SK-N-SH (cell line): ENCODE measurements around the gene SLC5A4. TPM values are rescaled to one million over a fixed set of nuclear protein-coding genes. Genes with fewer than 3 reads are reported as not detected.

ENCODE experiments used
- CTCF ChIA-PET: fragments of 300-600, 350-600 bp; formaldehyde crosslinking; extraction: SDS; loops from one replicate; lab custom pipeline; 2021; lab: Yijun Ruan, JAX
- POLR2A ChIA-PET: fragments of 350-600 bp; sonication (Branson Sonifier 250); formaldehyde crosslinking; extraction: SDS; loops from one replicate; lab custom pipeline; 2020; ENCODE audit warnings: antibody characterized with exemption, inconsistent platforms; lab: Yijun Ruan, JAX
- DNase-seq: peaks from one replicate; pipeline ENCODE4 v3.0.0; 2012
- H2AFZ ChIP-seq: fragments of 200-600 bp; sonication (generic); 2 replicates; pipeline ENCODE4 v1.8.1; 2016; ENCODE audit warnings: antibody characterized with exemption, mild to moderate bottlenecking, low read depth
- H3F3A ChIP-seq: fragments of 200-600 bp; sonication (generic); replicated peaks from 2 replicates; pipeline ENCODE3; 2016; ENCODE audit warnings: antibody characterized with exemption, mild to moderate bottlenecking; ENCODE audit not compliant: insufficient read depth
- H3K27ac ChIP-seq, 2 experiments: fragments of 200-500 bp in 1 of 2; fragments of 200-600 bp in 1 of 2; sonication (Bioruptor generic) in 1 of 2; sonication (generic), shearing (Covaris generic) in 1 of 2; 2 replicates each; pipeline versions ENCODE4 v1.5.1 to v1.6.1; 2014 to 2016; ENCODE audit warnings: low read depth in 2 of 2, inconsistent platforms in 1 of 2, low read length in 1 of 2, mild to moderate bottlenecking in 1 of 2, mixed read lengths in 1 of 2
- H3K27me3 ChIP-seq: fragments of 200-600 bp; sonication (generic), shearing (Covaris generic); 2 replicates; pipeline ENCODE4 v1.6.1; 2016; ENCODE audit warnings: mixed run types; ENCODE audit not compliant: insufficient read depth
- H3K36me3 ChIP-seq, 2 experiments: fragments of 200-500 bp in 1 of 2; fragments of 200-600 bp in 1 of 2; sonication (Bioruptor generic) in 1 of 2; sonication (generic) in 1 of 2; replicated peaks in 1 of 2; 2 replicates each; pipeline versions ENCODE3 to v1.5.1; 2014 to 2016; ENCODE audit warnings: low read length in 1 of 2, mild to moderate bottlenecking in 1 of 2; ENCODE audit not compliant: insufficient read depth in 2 of 2, control insufficient read depth in 1 of 2
- H3K4me1 ChIP-seq, 2 experiments: fragments of 200-500 bp in 1 of 2; fragments of 200-600 bp in 1 of 2; sonication (Bioruptor generic) in 1 of 2; sonication (generic), shearing (Covaris generic) in 1 of 2; 2 replicates each; pipeline versions ENCODE4 v1.5.1 to v1.6.1; 2014 to 2016; ENCODE audit warnings: low read depth in 1 of 2, low read length in 1 of 2, mixed run types in 1 of 2; ENCODE audit not compliant: insufficient read depth in 2 of 2, control insufficient read depth in 1 of 2
- H3K4me2 ChIP-seq: fragments of 200-600 bp; sonication (generic), shearing (Covaris generic); 2 replicates; pipeline ENCODE4 v1.6.1; 2017; ENCODE audit warnings: mixed run types
- H3K4me3 ChIP-seq, 2 experiments: fragments of 200-500 bp in 1 of 2; fragments of 200-600 bp in 1 of 2; sonication (Bioruptor generic) in 1 of 2; sonication (generic), shearing (Covaris generic) in 1 of 2; 2 replicates each; pipeline versions ENCODE4 v1.5.1 to v1.8.1; 2014 to 2016; ENCODE audit warnings: low read depth in 2 of 2, inconsistent platforms in 1 of 2, low read length in 1 of 2, mild to moderate bottlenecking in 1 of 2, mixed read lengths in 1 of 2, moderate library complexity in 1 of 2
- H3K79me2 ChIP-seq: fragments of 200-600 bp; sonication (generic); 2 replicates; pipeline ENCODE4 v1.8.1; 2017; ENCODE audit warnings: mild to moderate bottlenecking; ENCODE audit not compliant: insufficient read depth
- H3K9ac ChIP-seq: fragments of 200-600 bp; sonication (generic); 2 replicates; pipeline ENCODE4 v1.6.1; 2017; ENCODE audit warnings: mixed run types
- H3K9me2 ChIP-seq: fragments of 200-600 bp; sonication (generic); 2 replicates; pipeline ENCODE4 v1.6.1; 2017; ENCODE audit warnings: mixed run types
- H3K9me3 ChIP-seq: fragments of 200-600 bp; sonication (generic); 2 replicates; pipeline ENCODE4 v1.6.1; 2017; ENCODE audit warnings: mixed run types, mild to moderate bottlenecking, moderate library complexity
- H4K20me1 ChIP-seq: fragments of 200-600 bp; sonication (generic); 2 replicates; pipeline ENCODE4 v1.6.1; 2017; ENCODE audit warnings: mild to moderate bottlenecking, mixed run types; ENCODE audit not compliant: insufficient read depth
- CHD2 ChIP-seq: fragments of 150-350 bp; IDR thresholded peaks from 2 replicates; pipeline ENCODE4 v1.6.1; 2018; ENCODE audit warnings: low read length; ENCODE audit not compliant: partially characterized antibody
- EP300 ChIP-seq, 2 experiments: IDR thresholded peaks; 2 replicates each; pipeline versions ENCODE4 v1.4.0 to v1.6.1; 2012; ENCODE audit warnings: borderline replicate concordance in 1 of 2, low read depth in 1 of 2, low read length in 1 of 2
- FOSL2 ChIP-seq: IDR thresholded peaks from 2 replicates; pipeline ENCODE4 v1.4.0; 2012; ENCODE audit warnings: low read depth, mild to moderate bottlenecking, moderate library complexity, borderline replicate concordance
- JUND ChIP-seq: IDR thresholded peaks from 2 replicates; pipeline ENCODE4 v1.4.0; 2012
- MXI1 ChIP-seq: IDR thresholded peaks from 2 replicates; pipeline ENCODE4 v1.6.1; 2012; ENCODE audit warnings: mild to moderate bottlenecking, low read depth, low read length, improper control_type of control experiment
- NFIC ChIP-seq: IDR thresholded peaks from 2 replicates; pipeline ENCODE4 v1.4.0; 2012; ENCODE audit warnings: borderline replicate concordance
- NRF1 ChIP-seq: IDR thresholded peaks from 2 replicates; pipeline ENCODE4 v1.6.1; 2012; ENCODE audit warnings: low read depth, mild to moderate bottlenecking, low read length
- SIN3A ChIP-seq: IDR thresholded peaks from 2 replicates; pipeline ENCODE4 v1.6.1; 2012; ENCODE audit warnings: low read depth, mild to moderate bottlenecking, low read length, moderate library complexity, borderline replicate concordance
- TAF1 ChIP-seq: IDR thresholded peaks from 2 replicates; pipeline ENCODE4 v1.6.1; 2012; ENCODE audit warnings: low read depth, mild to moderate bottlenecking, low read length, moderate library complexity, borderline replicate concordance
- TCF12 ChIP-seq: IDR thresholded peaks from 2 replicates; pipeline ENCODE4 v1.4.0; 2012
- USF1 ChIP-seq: IDR thresholded peaks from 2 replicates; pipeline ENCODE4 v1.4.0; 2012; ENCODE audit warnings: low read depth, borderline replicate concordance
- YY1 ChIP-seq: IDR thresholded peaks from 2 replicates; pipeline ENCODE4 v1.4.0; 2012; ENCODE audit warnings: low read depth, mild to moderate bottlenecking
- WGBS: methylation state at CpG from one replicate; pipeline ENCODE4 v1.1.6; 2017; ENCODE audit warnings: low lambda C conversion rate; 5-methylcytosine and 5-hydroxymethylcytosine counted together
- polyA plus RNA-seq, 3 experiments: library from polyadenylated mRNA; depleted of rRNA; stranded (reverse); fragments of >200 nt; gene quantifications; 2 replicates each; pipeline ENCODE4 v1.2.3, GENCODE V29; 2012
- TF ChIP-seq, protein P1 (sequence below): fragments of 150-350 bp; IDR thresholded peaks from 2 replicates; pipeline ENCODE4 v1.6.1; 2017; ENCODE audit warnings: antibody characterized with exemption, low read length, low read depth, borderline replicate concordance

Gene SLC5A4
- polyA plus RNA-seq, 1 of the 3 experiments (the other 2 are of a cell fraction): 0.15 TPM

DNA sequence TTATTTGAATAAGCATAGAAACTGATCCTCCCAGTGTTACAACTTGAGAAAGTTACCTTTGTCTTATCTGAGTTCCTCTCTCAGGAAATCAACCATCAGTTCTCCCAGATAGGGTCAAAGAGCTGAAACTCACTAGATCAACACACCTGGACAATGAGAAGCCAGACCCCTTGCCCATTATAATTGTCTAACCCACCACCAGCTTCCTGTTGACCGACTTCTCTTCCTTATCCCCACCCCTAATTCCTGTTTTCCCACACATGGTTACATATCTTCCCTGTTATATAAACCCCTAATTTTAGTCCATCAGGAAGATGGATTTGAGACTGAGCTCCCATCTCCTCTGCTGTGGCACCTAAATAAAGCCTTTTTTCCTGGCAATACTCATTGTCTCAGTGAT, 6.9 kb downstream of the SLC5A4 start:
- H3K9ac ChIP-seq: no peak overlapping the region
- no peaks in the 10 kb centered on the region for H3K9me3 ChIP-seq
- H3K4me2 ChIP-seq: no peak overlapping the region
- H3K27me3 ChIP-seq: no peaks in the 10 kb centered on the region
- no peaks in the 10 kb centered on the region for H3K4me1 ChIP-seq
- H3K27ac ChIP-seq: no peak overlapping the region
- H3K79me2 ChIP-seq: no peaks in the 10 kb centered on the region
- no peaks in the 10 kb centered on the region for H4K20me1 ChIP-seq
- no peaks in the 10 kb centered on the region for H3K9me2 ChIP-seq
- DNase-seq: no peak
- no peaks in the 10 kb centered on the region for H3F3A ChIP-seq
- H3K36me3 ChIP-seq: no peaks in the 10 kb centered on the region
- ChIA-PET POLR2A (no interaction called here), CTCF (interaction anchor here (0.7 kb wide), 1 partner anchor 18 kb away, joined by 3 read pairs; no protein-coding TSS in a partner anchor)
- no peak overlapping the region for H3K4me3 ChIP-seq
- WGBS: 14% methylated on average over 1 of the region's 1 CpG
- TF ChIP-seq USF1 (no peak), EP300 (IDR thresholded peaks at IDR 0.05; ENCODE audit: borderline replicate concordance in 1 of 2, low read depth in 1 of 2, low read length in 1 of 2) (no peak), FOSL2 (no peak), NFIC (no peak)
- H2AFZ ChIP-seq: no peak overlapping the region

GRCh38 chr22:32246166-32246565, 9.0 kb downstream of the SLC5A4 start:
- Histone ChIP-seq H3K27me3 (no peaks in the 10 kb centered on the region), H3K27ac (no peak overlapping the region), H3K9me2 (no peaks in the 10 kb centered on the region), H3K4me1 (no peaks in the 10 kb centered on the region), H4K20me1 (no peaks in the 10 kb centered on the region), H3K4me3 (no peak overlapping the region), H3K9me3 (no peaks in the 10 kb centered on the region), H3K79me2 (no peaks in the 10 kb centered on the region), H3K9ac (no peak overlapping the region), H3K36me3 (no peaks in the 10 kb centered on the region), H3K4me2 (no peak overlapping the region), H2AFZ (no peak overlapping the region), H3F3A (no peaks in the 10 kb centered on the region)
- ChIA-PET POLR2A (no interaction called here), CTCF (interaction anchor here (0.6 to 1.6 kb wide), 3 partner anchors 20 to 126 kb away, joined by 3 to 10 read pairs (median 3); no protein-coding TSS in a partner anchor)
- TF ChIP-seq YY1 (no peak), SIN3A (no peak), CHD2 (no peak), MXI1 (no peak), JUND (no peak), FOSL2 (no peak)
- TF ChIP-seq, protein P1, sequence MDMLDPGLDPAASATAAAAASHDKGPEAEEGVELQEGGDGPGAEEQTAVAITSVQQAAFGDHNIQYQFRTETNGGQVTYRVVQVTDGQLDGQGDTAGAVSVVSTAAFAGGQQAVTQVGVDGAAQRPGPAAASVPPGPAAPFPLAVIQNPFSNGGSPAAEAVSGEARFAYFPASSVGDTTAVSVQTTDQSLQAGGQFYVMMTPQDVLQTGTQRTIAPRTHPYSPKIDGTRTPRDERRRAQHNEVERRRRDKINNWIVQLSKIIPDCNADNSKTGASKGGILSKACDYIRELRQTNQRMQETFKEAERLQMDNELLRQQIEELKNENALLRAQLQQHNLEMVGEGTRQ: no peak
- 58% methylated on average over 5 of the region's 5 CpGs for WGBS
- DNase-seq: no peak

DNA sequence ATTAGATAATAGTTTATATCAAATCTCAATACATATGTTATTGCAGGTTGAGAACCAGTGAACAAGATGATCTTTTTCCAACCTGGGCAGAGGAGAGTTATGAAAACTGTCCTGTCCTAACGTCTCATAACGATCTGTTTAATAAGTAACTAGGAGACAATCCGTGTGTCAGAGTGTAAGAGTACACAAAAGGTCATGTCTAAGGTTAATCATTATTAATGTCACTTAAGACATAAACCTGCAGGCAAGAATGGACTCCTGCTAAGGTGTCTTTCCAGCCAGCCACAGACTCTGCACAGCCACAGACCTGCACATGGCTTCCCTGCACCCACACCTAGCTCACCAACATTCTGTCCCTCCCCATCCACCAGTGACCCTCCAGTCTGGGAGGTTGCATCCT, 10.1 kb downstream of the SLC5A4 start:
- Histone ChIP-seq H3K36me3 (no peaks in the 10 kb centered on the region), H3F3A (no peaks in the 10 kb centered on the region), H3K4me3 (no peak overlapping the region), H3K4me2 (no peak overlapping the region), H3K79me2 (no peaks in the 10 kb centered on the region), H2AFZ (no peak overlapping the region), H4K20me1 (no peaks in the 10 kb centered on the region), H3K4me1 (no peaks in the 10 kb centered on the region), H3K9me3 (no peaks in the 10 kb centered on the region), H3K9ac (no peak overlapping the region), H3K9me2 (no peaks in the 10 kb centered on the region), H3K27me3 (no peaks in the 10 kb centered on the region), H3K27ac (no peak overlapping the region)
- no peak for DNase-seq
- TF ChIP-seq YY1 (no peak), TCF12 (no peak), EP300 (IDR thresholded peaks at IDR 0.05; ENCODE audit: borderline replicate concordance in 1 of 2, low read depth in 1 of 2, low read length in 1 of 2) (no peak), NRF1 (no peak), TAF1 (no peak)
- ChIA-PET CTCF (no interaction called here), POLR2A (no interaction called here)
- 63% methylated on average over 3 of the region's 3 CpGs for WGBS
